ENCODE results near the gene GPX4. TPM values are rescaled to one million over a fixed set of nuclear protein-coding genes. Genes with fewer than 3 reads are reported as not detected.

GPX4 gene
- total and polyA plus RNA-seq, 10 of the 15 experiments (the other 5 are each of a cell fraction or from before 2014, with no cell fraction given), result 33.3 to 749 (median 297) TPM

- TF ChIP-seq ZBTB40 (IDR thresholded peaks at IDR 0.05; ENCODE audit: borderline replicate concordance) (peak; percentile 55; the same call in 1 of the 2 replicates), DPF2 (IDR thresholded peaks at IDR 0.05) (no peak)
- TF ChIP-seq, protein P1, sequence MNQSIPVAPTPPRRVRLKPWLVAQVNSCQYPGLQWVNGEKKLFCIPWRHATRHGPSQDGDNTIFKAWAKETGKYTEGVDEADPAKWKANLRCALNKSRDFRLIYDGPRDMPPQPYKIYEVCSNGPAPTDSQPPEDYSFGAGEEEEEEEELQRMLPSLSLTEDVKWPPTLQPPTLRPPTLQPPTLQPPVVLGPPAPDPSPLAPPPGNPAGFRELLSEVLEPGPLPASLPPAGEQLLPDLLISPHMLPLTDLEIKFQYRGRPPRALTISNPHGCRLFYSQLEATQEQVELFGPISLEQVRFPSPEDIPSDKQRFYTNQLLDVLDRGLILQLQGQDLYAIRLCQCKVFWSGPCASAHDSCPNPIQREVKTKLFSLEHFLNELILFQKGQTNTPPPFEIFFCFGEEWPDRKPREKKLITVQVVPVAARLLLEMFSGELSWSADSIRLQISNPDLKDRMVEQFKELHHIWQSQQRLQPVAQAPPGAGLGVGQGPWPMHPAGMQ (IDR thresholded peaks at IDR 0.05; ENCODE audit: borderline replicate concordance), result peak; percentile 99
Observed at GRCh38 chr19:1094978-1095701, 8.7 kb upstream of the GPX4 start, which contains the start of gene POLR2E (continued).

GRCh38 chr19:1097810-1098176 is 6.0 kb upstream of the GPX4 start:
- H3K4me3 ChIP-seq, result no peak overlapping the region
- ChIA-PET CTCF (interaction anchor here (1.2 kb wide), 1 partner anchor 10 kb away, joined by 3 read pairs; no protein-coding TSS in a partner anchor), SMC1A (ENCODE audit: uncharacterized antibody, unreplicated experiment) (interaction anchor here (1.4 kb wide), 1 partner anchor 29 kb away, joined by 3 read pairs; no protein-coding TSS in a partner anchor), RAD21 (ENCODE audit: unreplicated experiment) (interaction anchor here (0.9 kb wide), 1 partner anchor 16 kb away, joined by 4 read pairs; no protein-coding TSS in a partner anchor), POLR2A (interaction anchor here (0.6 to 2.1 kb wide), 4 partner anchors 15 to 89 kb away, joined by 3 to 7 read pairs (median 4); partner anchors contain the start of gene CNN2)
- in situ Hi-C loops (cut with MboI) (no loop called here), intact Hi-C loops (cut with micrococcal nuclease; ENCODE audit: unreplicated experiment) (no loop called here)
- no peaks in the 10 kb centered on the region; the same call in 2 of the 3 replicates for H3K9me3 ChIP-seq (replicated peaks; ENCODE audit: control insufficient read depth, insufficient read depth, low read length)
- H3K36me3 ChIP-seq (ENCODE audit: control insufficient read depth in 2 of 2, insufficient read depth in 2 of 2, low read length in 1 of 2), result peaks cover 0 to 4% of the 10 kb centered on the region in 2 experiments; a peak in 1 of 4 replicates
- WGBS (ENCODE audit: insufficient coverage, insufficient replicate concordance, low lambda C conversion rate, missing lambda C conversion rate), result 92% methylated on average over 7 of the region's 7 CpGs
- no TSS peak for BruUV-seq (replicated peaks)
- H3K4me1 ChIP-seq (ENCODE audit: control insufficient read depth, insufficient read depth, low read length), result peaks cover 35% of the 10 kb centered on the region
- no peaks in the 10 kb centered on the region for H3K27me3 ChIP-seq (replicated peaks in 1 of 2; ENCODE audit: control insufficient read depth in 2 of 2, insufficient read depth in 2 of 2, low read length in 1 of 2)
- peaks cover 24% of the 10 kb centered on the region for H3K79me2 ChIP-seq (ENCODE audit: control insufficient read depth, insufficient read depth, low read length)
- FAIRE-seq (no peak), DNase-seq (ENCODE audit: low read depth, low spot score) (no peak), ATAC-seq (no peak)
- no peak overlapping the region for H3K4me2 ChIP-seq (ENCODE audit: control insufficient read depth, insufficient read depth)
- no peak overlapping the region for H2AFZ ChIP-seq (ENCODE audit: control insufficient read depth, low read depth, low read length)
- no peak overlapping the region for H3K27ac ChIP-seq (ENCODE audit: control insufficient read depth, insufficient read depth)
- H4K20me1 ChIP-seq (ENCODE audit: control insufficient read depth, insufficient read depth), result no peaks in the 10 kb centered on the region
- H3K9ac ChIP-seq (ENCODE audit: control insufficient read depth, insufficient read depth, low read length), result no peak overlapping the region
- TF ChIP-seq MEF2A (IDR thresholded peaks at IDR 0.05; ENCODE audit: insufficient read depth, low read depth, low read length), result no peak
- TF ChIP-seq EZH2 (IDR thresholded peaks at IDR 0.05; ENCODE audit: borderline replicate concordance, control insufficient read depth, low read depth, low read length), result no peak
- TF ChIP-seq WRNIP1 (IDR thresholded peaks at IDR 0.05; ENCODE audit: borderline replicate concordance, low read depth, low read length), result no peak
- no peak for TF ChIP-seq NR2C1 (IDR thresholded peaks at IDR 0.05)
- TF ChIP-seq STAT3 (IDR thresholded peaks at IDR 0.05; ENCODE audit: low read depth, low read length), result no peak
- TF ChIP-seq SIN3A (IDR thresholded peaks at IDR 0.05; ENCODE audit: low read depth, low read length), result no peak
- TF ChIP-seq, protein P2, sequence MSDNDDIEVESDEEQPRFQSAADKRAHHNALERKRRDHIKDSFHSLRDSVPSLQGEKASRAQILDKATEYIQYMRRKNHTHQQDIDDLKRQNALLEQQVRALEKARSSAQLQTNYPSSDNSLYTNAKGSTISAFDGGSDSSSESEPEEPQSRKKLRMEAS (IDR thresholded peaks at IDR 0.05; ENCODE audit: low read depth, low read length), result no peak
- no peak for TF ChIP-seq PRDM15 (CRISPR knock-in tag; IDR thresholded peaks at IDR 0.05)
- TF ChIP-seq CREM (IDR thresholded peaks at IDR 0.05; ENCODE audit: low read depth), result no peak
